HEK293 (cell line): Measurements from ENCODE around the gene POLR3E.

ENCODE experiments used
- CTCF ChIA-PET: fragments of 350-600 bp; formaldehyde crosslinking; extraction: SDS; loops from one replicate; lab custom pipeline; 2021; ENCODE audit warnings: antibody characterized with exemption; lab: Yijun Ruan, JAX
- POLR2A ChIA-PET: fragments of 300-600 bp; formaldehyde crosslinking; extraction: SDS; loops from one replicate; lab custom pipeline; 2020; ENCODE audit warnings: antibody characterized with exemption, inconsistent platforms; lab: Yijun Ruan, JAX
- H3K27ac ChIP-seq: fragments of 200-500 bp; sonication (Bioruptor generic); 2 replicates; pipeline ENCODE4 v1.5.1; 2014; ENCODE audit warnings: low read depth, low read length, control low read depth, inconsistent platforms; ENCODE audit errors: extremely low read depth
- H3K36me3 ChIP-seq, 2 experiments: fragments of 200-500 bp in 1 of 2; sonication (Bioruptor generic) in 1 of 2; 1 replicate in 1 of 2; 2 replicates in 1 of 2; pipeline ENCODE4 v1.5.1; 2014 to 2017; ENCODE audit warnings: inconsistent platforms in 2 of 2, low read length in 2 of 2; ENCODE audit not compliant: control insufficient read depth in 2 of 2, insufficient read depth in 1 of 2
- H3K4me1 ChIP-seq: fragments of 200-500 bp; sonication (Bioruptor generic); 2 replicates; pipeline ENCODE4 v1.5.1; 2014; ENCODE audit warnings: mild to moderate bottlenecking, low read length, inconsistent platforms; ENCODE audit not compliant: control insufficient read depth, insufficient read depth
- H3K4me3 ChIP-seq: 2 replicates; pipeline ENCODE4 v1.5.1; 2011; ENCODE audit warnings: low read depth, mild to moderate bottlenecking, control low read depth, low read length, moderate library complexity
- H3K9me3 ChIP-seq: fragments of 200-500 bp; sonication (Bioruptor generic); 2 replicates; pipeline ENCODE4 v1.5.1; 2014; ENCODE audit warnings: low read depth, low read length, inconsistent platforms; ENCODE audit not compliant: control insufficient read depth, insufficient read depth
- HOXD13 ChIP-seq: sonication (generic); formaldehyde crosslinking; IDR thresholded peaks from 2 replicates; pipeline ENCODE4 v1.8.0; 2022; ENCODE audit warnings: missing genetic modification reagents, borderline replicate concordance
- IKZF3 ChIP-seq: fragments of 450-650 bp; IDR thresholded peaks from 2 replicates; pipeline ENCODE4 v1.5.0; 2018; ENCODE audit warnings: missing biosample characterization, mild to moderate bottlenecking, missing genetic modification characterization, moderate library complexity
- REPIN1 ChIP-seq: fragments of 450-650 bp; formaldehyde crosslinking; IDR thresholded peaks from 2 replicates; pipeline ENCODE4 v1.5.1; 2017; ENCODE audit warnings: missing biosample characterization, missing genetic modification characterization, low read depth
- SP7 ChIP-seq: fragments of 450-650 bp; formaldehyde crosslinking; IDR thresholded peaks from 2 replicates; pipeline ENCODE4 v1.5.1; 2016; ENCODE audit warnings: missing biosample characterization, missing genetic modification characterization
- TCF7L2 ChIP-seq: IDR thresholded peaks from 2 replicates; pipeline ENCODE4 v1.6.1; 2011; ENCODE audit warnings: low read depth, mild to moderate bottlenecking, inconsistent platforms, low read length, moderate library complexity, borderline replicate concordance
- ZBTB17 ChIP-seq: fragments of 450-650 bp; formaldehyde crosslinking; IDR thresholded peaks from 2 replicates; pipeline ENCODE4 v1.5.1; 2016; ENCODE audit warnings: missing biosample characterization, missing genetic modification characterization
- ZFP69B ChIP-seq: fragments of 450-650 bp; formaldehyde crosslinking; IDR thresholded peaks from 2 replicates; pipeline ENCODE4 v1.5.1; 2016; ENCODE audit warnings: missing biosample characterization, missing genetic modification characterization
- ZNF10 ChIP-seq: fragments of 450-650 bp; formaldehyde crosslinking; IDR thresholded peaks from 2 replicates; pipeline ENCODE4 v1.5.1; 2017; ENCODE audit warnings: missing biosample characterization, missing genetic modification characterization
- ZNF148 ChIP-seq: fragments of 450-650 bp; formaldehyde crosslinking; IDR thresholded peaks from 2 replicates; pipeline ENCODE4 v1.5.0; 2017; ENCODE audit warnings: missing biosample characterization, missing genetic modification characterization, borderline replicate concordance
- ZNF19 ChIP-seq: fragments of 450-650 bp; formaldehyde crosslinking; IDR thresholded peaks from 2 replicates; pipeline ENCODE4; 2016; ENCODE audit warnings: missing biosample characterization, missing genetic modification characterization, low read depth
- ZNF211 ChIP-seq: fragments of 450-650 bp; formaldehyde crosslinking; IDR thresholded peaks from 2 replicates; pipeline ENCODE4 v1.5.1; 2016; ENCODE audit warnings: low read depth, missing biosample characterization, missing genetic modification characterization
- ZNF239 ChIP-seq: fragments of 450-650 bp; formaldehyde crosslinking; IDR thresholded peaks from 2 replicates; pipeline ENCODE4 v1.5.1; 2016; ENCODE audit warnings: missing biosample characterization, missing genetic modification characterization
- ZNF341 ChIP-seq: fragments of 450-650 bp; formaldehyde crosslinking; IDR thresholded peaks from 2 replicates; pipeline ENCODE4; 2016; ENCODE audit warnings: low read depth, missing biosample characterization, missing genetic modification characterization
- ZNF350 ChIP-seq: fragments of 450-650 bp; formaldehyde crosslinking; IDR thresholded peaks from 2 replicates; pipeline ENCODE4 v1.5.0; 2017; ENCODE audit warnings: missing biosample characterization, mild to moderate bottlenecking, missing genetic modification characterization
- ZNF391 ChIP-seq: fragments of 450-650 bp; formaldehyde crosslinking; IDR thresholded peaks from 2 replicates; pipeline ENCODE4 v1.5.1; 2016; ENCODE audit warnings: low read depth, missing biosample characterization, missing genetic modification characterization, borderline replicate concordance
- ZNF529 ChIP-seq: fragments of 450-650 bp; formaldehyde crosslinking; IDR thresholded peaks from 2 replicates; pipeline ENCODE4 v1.5.1; 2017; ENCODE audit warnings: missing genetic modification characterization, missing biosample characterization; ENCODE audit not compliant: insufficient replicate concordance
- ZNF530 ChIP-seq: fragments of 450-650 bp; formaldehyde crosslinking; IDR thresholded peaks from 2 replicates; pipeline ENCODE4 v1.5.1; 2016; ENCODE audit warnings: low read depth, missing biosample characterization, missing genetic modification characterization
- ZNF555 ChIP-seq: fragments of 450-650 bp; formaldehyde crosslinking; conservative IDR thresholded peaks from 2 replicates; pipeline ENCODE4 v1.5.1; 2017; ENCODE audit warnings: missing biosample characterization, mild to moderate bottlenecking, missing genetic modification characterization, inconsistent platforms
- ZNF560 ChIP-seq: fragments of 450-650 bp; formaldehyde crosslinking; IDR thresholded peaks from 2 replicates; pipeline ENCODE4 v1.5.1; 2017; ENCODE audit warnings: missing biosample characterization, missing genetic modification characterization, borderline replicate concordance
- ZNF623 ChIP-seq: fragments of 450-650 bp; formaldehyde crosslinking; IDR thresholded peaks from 2 replicates; pipeline ENCODE4 v1.5.1; 2016; ENCODE audit warnings: missing biosample characterization, missing genetic modification characterization
- ZNF768 ChIP-seq: fragments of 450-650 bp; formaldehyde crosslinking; IDR thresholded peaks from 2 replicates; pipeline ENCODE4 v1.5.1; 2018; ENCODE audit warnings: missing biosample characterization, mild to moderate bottlenecking, missing genetic modification characterization
- ZNF830 ChIP-seq: fragments of 450-650 bp; IDR thresholded peaks from 2 replicates; pipeline ENCODE4 v1.5.0; 2018; ENCODE audit warnings: missing biosample characterization, missing genetic modification characterization, low read depth, mild to moderate bottlenecking, moderate library complexity
- TF ChIP-seq, protein P1 (sequence below): fragments of 450-650 bp; formaldehyde crosslinking; IDR thresholded peaks from 2 replicates; pipeline ENCODE4 v1.5.1; 2017; ENCODE audit warnings: missing biosample characterization, missing genetic modification characterization
- TF ChIP-seq, protein P2 (sequence below): fragments of 450-650 bp; formaldehyde crosslinking; IDR thresholded peaks from 2 replicates; pipeline ENCODE4 v1.5.1; 2016; ENCODE audit warnings: missing biosample characterization, missing genetic modification characterization
- TF ChIP-seq, protein P3 (sequence below): fragments of 450-650 bp; formaldehyde crosslinking; IDR thresholded peaks from 2 replicates; pipeline ENCODE4 v1.5.1; 2016; ENCODE audit warnings: missing biosample characterization, missing genetic modification characterization
- TF ChIP-seq, protein P4 (sequence below): fragments of 450-650 bp; formaldehyde crosslinking; IDR thresholded peaks from 2 replicates; pipeline ENCODE4 v1.5.1; 2016; ENCODE audit warnings: missing biosample characterization, missing genetic modification characterization
- TF ChIP-seq, protein P5 (sequence below): fragments of 450-650 bp; formaldehyde crosslinking; IDR thresholded peaks from 2 replicates; pipeline ENCODE4 v1.5.1; 2016; ENCODE audit warnings: missing biosample characterization, missing genetic modification characterization

POLR3E gene

GRCh38 chr16:22326771-22327445 is 29.7 kb downstream of the POLR3E start:
- ChIA-PET POLR2A (interaction anchor here (0.6 kb wide), 1 partner anchor 7 kb away, joined by 4 read pairs; no protein-coding TSS in a partner anchor), CTCF (no interaction called here)
- H3K4me3 ChIP-seq, result no peak overlapping the region
- TF ChIP-seq, protein P1, sequence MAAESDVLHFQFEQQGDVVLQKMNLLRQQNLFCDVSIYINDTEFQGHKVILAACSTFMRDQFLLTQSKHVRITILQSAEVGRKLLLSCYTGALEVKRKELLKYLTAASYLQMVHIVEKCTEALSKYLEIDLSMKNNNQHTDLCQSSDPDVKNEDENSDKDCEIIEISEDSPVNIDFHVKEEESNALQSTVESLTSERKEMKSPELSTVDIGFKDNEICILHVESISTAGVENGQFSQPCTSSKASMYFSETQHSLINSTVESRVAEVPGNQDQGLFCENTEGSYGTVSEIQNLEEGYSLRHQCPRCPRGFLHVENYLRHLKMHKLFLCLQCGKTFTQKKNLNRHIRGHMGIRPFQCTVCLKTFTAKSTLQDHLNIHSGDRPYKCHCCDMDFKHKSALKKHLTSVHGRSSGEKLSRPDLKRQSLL (tag by site-specific recombination), result no peak
- TF ChIP-seq TCF7L2 (no peak), REPIN1 (tag by site-specific recombination) (no peak), ZNF530 (tag by site-specific recombination) (no peak), ZNF19 (tag by site-specific recombination) (no peak), ZNF560 (tag by site-specific recombination) (no peak), ZNF211 (tag by site-specific recombination) (no peak), SP7 (tag by site-specific recombination) (no peak), ZFP69B (tag by site-specific recombination) (no peak), ZNF830 (tag by site-specific recombination) (no peak), HOXD13 (CRISPR knock-in tag) (no peak), ZNF148 (no peak), ZNF391 (tag by site-specific recombination) (no peak), ZNF10 (tag by site-specific recombination) (no peak), ZNF529 (tag by site-specific recombination) (no peak)
- TF ChIP-seq, protein P2, sequence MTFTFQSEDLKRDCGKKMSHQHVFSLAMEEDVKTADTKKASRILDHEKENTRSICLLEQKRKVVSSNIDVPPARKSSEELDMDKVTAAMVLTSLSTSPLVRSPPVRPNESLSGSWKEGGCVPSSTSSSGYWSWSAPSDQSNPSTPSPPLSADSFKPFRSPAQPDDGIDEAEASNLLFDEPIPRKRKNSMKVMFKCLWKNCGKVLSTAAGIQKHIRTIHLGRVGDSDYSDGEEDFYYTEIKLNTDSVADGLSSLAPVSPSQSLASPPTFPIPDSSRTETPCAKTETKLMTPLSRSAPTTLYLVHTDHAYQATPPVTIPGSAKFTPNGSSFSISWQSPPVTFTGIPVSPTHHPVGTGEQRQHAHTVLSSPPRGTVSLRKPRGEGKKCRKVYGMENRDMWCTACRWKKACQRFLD, result no peak
- TF ChIP-seq, protein P3, sequence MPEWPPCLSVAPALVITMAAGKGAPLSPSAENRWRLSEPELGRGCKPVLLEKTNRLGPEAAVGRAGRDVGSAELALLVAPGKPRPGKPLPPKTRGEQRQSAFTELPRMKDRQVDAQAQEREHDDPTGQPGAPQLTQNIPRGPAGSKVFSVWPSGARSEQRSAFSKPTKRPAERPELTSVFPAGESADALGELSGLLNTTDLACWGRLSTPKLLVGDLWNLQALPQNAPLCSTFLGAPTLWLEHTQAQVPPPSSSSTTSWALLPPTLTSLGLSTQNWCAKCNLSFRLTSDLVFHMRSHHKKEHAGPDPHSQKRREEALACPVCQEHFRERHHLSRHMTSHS, result no peak
- TF ChIP-seq, protein P4, sequence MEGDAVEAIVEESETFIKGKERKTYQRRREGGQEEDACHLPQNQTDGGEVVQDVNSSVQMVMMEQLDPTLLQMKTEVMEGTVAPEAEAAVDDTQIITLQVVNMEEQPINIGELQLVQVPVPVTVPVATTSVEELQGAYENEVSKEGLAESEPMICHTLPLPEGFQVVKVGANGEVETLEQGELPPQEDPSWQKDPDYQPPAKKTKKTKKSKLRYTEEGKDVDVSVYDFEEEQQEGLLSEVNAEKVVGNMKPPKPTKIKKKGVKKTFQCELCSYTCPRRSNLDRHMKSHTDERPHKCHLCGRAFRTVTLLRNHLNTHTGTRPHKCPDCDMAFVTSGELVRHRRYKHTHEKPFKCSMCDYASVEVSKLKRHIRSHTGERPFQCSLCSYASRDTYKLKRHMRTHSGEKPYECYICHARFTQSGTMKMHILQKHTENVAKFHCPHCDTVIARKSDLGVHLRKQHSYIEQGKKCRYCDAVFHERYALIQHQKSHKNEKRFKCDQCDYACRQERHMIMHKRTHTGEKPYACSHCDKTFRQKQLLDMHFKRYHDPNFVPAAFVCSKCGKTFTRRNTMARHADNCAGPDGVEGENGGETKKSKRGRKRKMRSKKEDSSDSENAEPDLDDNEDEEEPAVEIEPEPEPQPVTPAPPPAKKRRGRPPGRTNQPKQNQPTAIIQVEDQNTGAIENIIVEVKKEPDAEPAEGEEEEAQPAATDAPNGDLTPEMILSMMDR, result no peak
- H3K9me3 ChIP-seq, result no peaks in the 10 kb centered on the region
- no peaks in the 10 kb centered on the region for H3K4me1 ChIP-seq
- no peak overlapping the region for H3K27ac ChIP-seq
- H3K36me3 ChIP-seq, result peaks cover 17 to 92% of the 10 kb centered on the region in 2 experiments; a peak in 2 of 3 replicates

DNA sequence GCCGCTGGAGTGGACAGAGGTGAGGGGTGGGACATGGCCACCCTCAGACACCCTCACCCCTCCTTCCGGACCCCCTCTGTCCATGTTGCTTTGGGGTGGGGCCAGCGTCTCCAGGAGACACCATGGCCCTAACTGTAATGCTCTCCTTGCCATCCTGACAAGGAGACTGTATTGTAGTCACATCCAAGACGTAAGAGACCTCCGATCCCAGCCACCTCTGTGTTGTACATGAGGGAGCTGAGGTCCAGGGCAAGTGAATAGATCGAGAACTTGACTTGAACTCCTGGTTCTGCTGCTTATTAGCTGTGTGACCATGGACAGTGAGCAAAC is 30.2 kb downstream of the POLR3E start:
- Histone ChIP-seq H3K9me3 (no peaks in the 10 kb centered on the region), H3K4me1 (no peaks in the 10 kb centered on the region), H3K4me3 (no peak overlapping the region), H3K36me3 (peaks cover 20 to 92% of the 10 kb centered on the region in 2 experiments; a peak in 2 of 3 replicates), H3K27ac (no peak overlapping the region)
- POLR2A ChIA-PET, result no interaction called here
- CTCF ChIA-PET, result no interaction called here
- TF ChIP-seq ZNF211 (tag by site-specific recombination) (no peak), ZNF239 (no peak), ZNF350 (no peak), ZNF341 (tag by site-specific recombination) (no peak), ZBTB17 (tag by site-specific recombination) (no peak), ZNF555 (tag by site-specific recombination) (no peak), ZNF623 (tag by site-specific recombination) (no peak), ZNF768 (tag by site-specific recombination) (no peak), IKZF3 (tag by site-specific recombination) (no peak), HOXD13 (CRISPR knock-in tag) (no peak)
- TF ChIP-seq, protein P5, sequence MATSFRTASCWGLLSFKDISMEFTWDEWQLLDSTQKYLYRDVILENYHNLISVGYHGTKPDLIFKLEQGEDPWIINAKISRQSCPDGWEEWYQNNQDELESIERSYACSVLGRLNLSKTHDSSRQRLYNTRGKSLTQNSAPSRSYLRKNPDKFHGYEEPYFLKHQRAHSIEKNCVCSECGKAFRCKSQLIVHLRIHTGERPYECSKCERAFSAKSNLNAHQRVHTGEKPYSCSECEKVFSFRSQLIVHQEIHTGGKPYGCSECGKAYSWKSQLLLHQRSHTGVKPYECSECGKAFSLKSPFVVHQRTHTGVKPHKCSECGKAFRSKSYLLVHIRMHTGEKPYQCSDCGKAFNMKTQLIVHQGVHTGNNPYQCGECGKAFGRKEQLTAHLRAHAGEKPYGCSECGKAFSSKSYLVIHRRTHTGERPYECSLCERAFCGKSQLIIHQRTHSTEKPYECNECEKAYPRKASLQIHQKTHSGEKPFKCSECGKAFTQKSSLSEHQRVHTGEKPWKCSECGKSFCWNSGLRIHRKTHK, result no peak
